Measurements from ENCODE around the gene SFTPA2.
"Not testable (repeated sequence)": the region's sequence is repeated elsewhere in the genome, so short reads cannot be mapped to it uniquely, and the experiment has no call there.

DNA sequence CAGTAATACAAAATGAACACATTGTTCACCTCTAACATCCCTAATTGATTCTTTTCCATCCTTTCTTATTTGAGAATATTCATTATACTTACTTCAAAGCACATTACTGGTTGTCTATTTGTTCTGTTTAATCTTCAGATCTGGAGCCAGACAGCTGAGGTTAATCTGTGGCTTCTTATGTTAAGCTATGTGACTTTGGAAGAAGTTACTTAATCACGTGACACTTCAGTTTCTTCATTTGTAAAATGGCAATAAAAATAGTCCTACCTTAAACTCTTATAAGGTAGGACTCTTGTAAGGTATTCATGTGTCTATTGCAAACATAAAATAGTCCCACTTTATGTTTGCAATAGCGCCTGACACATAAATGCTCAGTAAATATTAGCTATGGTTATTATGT lies 13.1 kb downstream of the SFTPA2 start:
- TF ChIP-seq CTCF, POLR2A, EP300 (IDR thresholded peaks at IDR 0.05): not testable (repeated sequence)

All from tibial nerve (tissue), 4 donors.